HEK293 (cell line): ENCODE results near the gene BLVRA.

Experiments used
- SP2 ChIP-seq: fragments of 450-650 bp; formaldehyde crosslinking; IDR thresholded peaks from 2 replicates; pipeline ENCODE4 v1.5.1; 2016; ENCODE audit warnings: missing biosample characterization, missing genetic modification characterization
- TF ChIP-seq, protein P1 (sequence below): sonication (generic); formaldehyde crosslinking; IDR thresholded peaks from 2 replicates; pipeline ENCODE4 v1.8.1; 2022; ENCODE audit warnings: mild to moderate bottlenecking, moderate library complexity, missing genetic modification reagents
- TF ChIP-seq, protein P2 (sequence below): fragments of 450-650 bp; formaldehyde crosslinking; optimal IDR thresholded peaks from 2 replicates; pipeline ENCODE3; 2016; ENCODE audit warnings: missing biosample characterization, mild to moderate bottlenecking, missing genetic modification characterization

DNA sequence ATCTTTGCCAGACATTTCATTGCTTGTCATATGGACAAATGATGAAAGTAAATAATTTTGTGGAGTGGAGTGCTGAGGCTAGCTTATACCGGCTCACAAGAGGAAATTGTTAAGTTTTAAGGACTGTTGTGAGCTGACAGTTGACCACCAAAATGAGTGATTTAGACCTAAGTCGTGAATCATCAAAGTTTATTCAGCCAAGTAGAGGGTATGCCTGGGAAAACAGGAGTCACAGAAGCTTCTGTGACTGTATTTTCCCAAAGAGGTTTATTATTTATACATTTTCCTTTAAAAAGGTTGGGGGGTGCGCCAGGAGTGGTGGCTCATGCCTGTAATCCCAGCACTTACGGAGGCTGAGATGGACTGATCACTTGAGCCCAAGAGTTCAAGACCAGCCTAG, 89.0 kb downstream of the BLVRA start:
- TF ChIP-seq SP2 (tag by site-specific recombination): no peak
- TF ChIP-seq, protein P1, sequence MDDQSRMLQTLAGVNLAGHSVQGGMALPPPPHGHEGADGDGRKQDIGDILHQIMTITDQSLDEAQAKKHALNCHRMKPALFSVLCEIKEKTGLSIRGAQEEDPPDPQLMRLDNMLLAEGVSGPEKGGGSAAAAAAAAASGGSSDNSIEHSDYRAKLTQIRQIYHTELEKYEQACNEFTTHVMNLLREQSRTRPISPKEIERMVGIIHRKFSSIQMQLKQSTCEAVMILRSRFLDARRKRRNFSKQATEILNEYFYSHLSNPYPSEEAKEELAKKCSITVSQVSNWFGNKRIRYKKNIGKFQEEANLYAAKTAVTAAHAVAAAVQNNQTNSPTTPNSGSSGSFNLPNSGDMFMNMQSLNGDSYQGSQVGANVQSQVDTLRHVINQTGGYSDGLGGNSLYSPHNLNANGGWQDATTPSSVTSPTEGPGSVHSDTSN (CRISPR knock-in tag): no peak
- TF ChIP-seq, protein P2, sequence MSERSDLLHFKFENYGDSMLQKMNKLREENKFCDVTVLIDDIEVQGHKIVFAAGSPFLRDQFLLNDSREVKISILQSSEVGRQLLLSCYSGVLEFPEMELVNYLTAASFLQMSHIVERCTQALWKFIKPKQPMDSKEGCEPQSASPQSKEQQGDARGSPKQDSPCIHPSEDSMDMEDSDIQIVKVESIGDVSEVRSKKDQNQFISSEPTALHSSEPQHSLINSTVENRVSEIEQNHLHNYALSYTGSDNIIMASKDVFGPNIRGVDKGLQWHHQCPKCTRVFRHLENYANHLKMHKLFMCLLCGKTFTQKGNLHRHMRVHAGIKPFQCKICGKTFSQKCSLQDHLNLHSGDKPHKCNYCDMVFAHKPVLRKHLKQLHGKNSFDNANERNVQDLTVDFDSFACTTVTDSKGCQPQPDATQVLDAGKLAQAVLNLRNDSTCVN (tag by site-specific recombination): no peak
